GM12878 (cell line): ENCODE data around the gene STON1. TPM values are rescaled to one million over a fixed set of nuclear protein-coding genes. Genes with fewer than 3 reads are reported as not detected.

Experiments
- CBX5 ChIP-seq: sonication (generic); IDR thresholded peaks from 2 replicates; pipeline ENCODE4 v1.6.1; 2016; ENCODE audit warnings: low read depth, moderate library complexity, mild to moderate bottlenecking, inconsistent platforms
- E2F8 ChIP-seq: fragments of 450-650 bp; IDR thresholded peaks from 2 replicates; pipeline ENCODE4 v1.6.1; 2018; ENCODE audit warnings: mild to moderate bottlenecking, low read depth, moderate library complexity; ENCODE audit not compliant: partially characterized antibody
- EGR1 ChIP-seq, 2 experiments: IDR thresholded peaks; 1 replicate in 1 of 2; 2 replicates in 1 of 2; pipeline ENCODE4 v1.6.1; 2011 to 2012; ENCODE audit warnings: low read depth in 2 of 2, low read length in 2 of 2, borderline replicate concordance in 1 of 2, mild to moderate bottlenecking in 1 of 2, moderate library complexity in 1 of 2
- FOXM1 ChIP-seq: IDR thresholded peaks from 2 replicates; pipeline ENCODE4 v1.6.1; 2012; ENCODE audit warnings: low read depth, mild to moderate bottlenecking, inconsistent platforms, low read length, moderate library complexity
- IKZF2 ChIP-seq, 2 experiments: fragments of 450-650 bp; IDR thresholded peaks; 2 replicates each; pipeline ENCODE4 v1.6.1; 2017; ENCODE audit warnings: mild to moderate bottlenecking in 2 of 2, moderate library complexity in 2 of 2
- MTA3 ChIP-seq: IDR thresholded peaks from 2 replicates; pipeline ENCODE4 v1.6.1; 2012; ENCODE audit warnings: low read length, inconsistent platforms, borderline replicate concordance
- SPI1 ChIP-seq: IDR thresholded peaks from 2 replicates; pipeline ENCODE4 v1.6.1; 2011; ENCODE audit warnings: low read depth, mild to moderate bottlenecking, low read length, moderate library complexity, borderline replicate concordance; ENCODE audit not compliant: insufficient read depth
- TARDBP ChIP-seq: IDR thresholded peaks from 2 replicates; pipeline ENCODE4 v1.6.1; 2016; ENCODE audit warnings: borderline replicate concordance
- polyA plus RNA-seq, 11 experiments: library from polyadenylated mRNA; depleted of rRNA in 4 of 11; unstranded in 6 of 11; stranded (reverse) in 5 of 11; fragments of >200 nt; fragmentation: Nextera tagmentation in 4 of 11; fragmentation: Illumina TruSeq in 1 of 11; extraction: Ambion mirVana in 4 of 11; extraction: Trizol in 1 of 11; gene quantifications; 1 replicate in 1 of 11; 2 replicates in 10 of 11; pipeline versions ENCODE4 v1.2.1 to v1.2.3, GENCODE V29; 2011 to 2016; ENCODE audit warnings: inconsistent platforms in 2 of 11, missing spikeins in 2 of 11, low read depth in 1 of 11
- total RNA-seq, 4 experiments: library from RNA; depleted of rRNA in 3 of 4; stranded (reverse); fragments of >200 nt in 3 of 4; fragmentation: Illumina TruSeq in 1 of 4; extraction: Trizol in 1 of 4; gene quantifications; 2 replicates each; pipeline versions ENCODE4 v1.2.1 to v1.2.3, GENCODE V29; 2013 to 2021
- TF ChIP-seq, protein P1 (sequence below): IDR thresholded peaks from 2 replicates; pipeline ENCODE4 v1.6.1; 2012; ENCODE audit warnings: low read length, inconsistent platforms

STON1 gene
- total and polyA plus RNA-seq, 10 of the 15 experiments (the other 5 are each of a cell fraction or from before 2014, with no cell fraction given) = 0.11 to 0.90 (median 0.22) TPM; not detected in 2

- TF ChIP-seq TARDBP (no peak), CBX5 (no peak), IKZF2 (IDR thresholded peaks at IDR 0.05) (no peak), SPI1 (no peak), MTA3 (no peak), FOXM1 (no peak), EGR1 (IDR thresholded peaks at IDR 0.05; ENCODE audit: borderline replicate concordance in 1 of 2, low read depth in 2 of 2, low read length in 2 of 2) (no peak), E2F8 (no peak)
- TF ChIP-seq, protein P1, sequence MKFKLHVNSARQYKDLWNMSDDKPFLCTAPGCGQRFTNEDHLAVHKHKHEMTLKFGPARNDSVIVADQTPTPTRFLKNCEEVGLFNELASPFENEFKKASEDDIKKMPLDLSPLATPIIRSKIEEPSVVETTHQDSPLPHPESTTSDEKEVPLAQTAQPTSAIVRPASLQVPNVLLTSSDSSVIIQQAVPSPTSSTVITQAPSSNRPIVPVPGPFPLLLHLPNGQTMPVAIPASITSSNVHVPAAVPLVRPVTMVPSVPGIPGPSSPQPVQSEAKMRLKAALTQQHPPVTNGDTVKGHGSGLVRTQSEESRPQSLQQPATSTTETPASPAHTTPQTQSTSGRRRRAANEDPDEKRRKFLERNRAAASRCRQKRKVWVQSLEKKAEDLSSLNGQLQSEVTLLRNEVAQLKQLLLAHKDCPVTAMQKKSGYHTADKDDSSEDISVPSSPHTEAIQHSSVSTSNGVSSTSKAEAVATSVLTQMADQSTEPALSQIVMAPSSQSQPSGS = no peak
Observed at GRCh38 chr2:48560546-48561209, 30.7 kb downstream of the STON1 start (continued).
